Measurements from ENCODE around the gene CHCHD3.

The CHCHD3 gene

DNA sequence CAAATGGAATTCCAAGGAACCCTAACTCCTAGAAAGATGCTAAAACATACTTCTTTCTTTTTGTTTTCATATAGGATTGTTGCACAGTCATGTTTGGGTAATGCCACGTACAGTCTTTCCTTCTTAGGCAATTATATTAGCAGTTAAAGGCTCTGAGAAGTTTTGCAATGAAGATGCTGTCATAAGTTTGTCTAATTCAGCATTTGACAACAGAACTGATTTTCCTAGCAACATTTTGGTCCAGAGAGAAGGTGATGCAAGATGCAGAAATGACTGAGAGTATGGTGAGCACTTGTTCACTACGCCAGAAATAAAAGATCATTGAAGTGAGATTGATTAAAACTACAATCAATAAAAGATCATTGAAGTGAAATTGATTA lies 321.7 kb downstream of the CHCHD3 start:
- Histone ChIP-seq H3K4me3 (no peak overlapping the region), H3K27ac (no peak overlapping the region)
- DNase-seq (ENCODE audit: low spot score) = no peak
- no peak for TF ChIP-seq CTCF (IDR thresholded peaks at IDR 0.05)

GRCh38 chr7:132759482-132760243 lies 322.2 kb downstream of the CHCHD3 start:
- DNase-seq (ENCODE audit: low spot score) = no peak
- TF ChIP-seq CTCF (IDR thresholded peaks at IDR 0.05) = no peak
- Histone ChIP-seq H3K4me3 (no peak overlapping the region), H3K27ac (no peak overlapping the region)

- H3K27ac ChIP-seq = no peak overlapping the region
- DNase-seq (ENCODE audit: low spot score) = no peak
- no peak for TF ChIP-seq CTCF (IDR thresholded peaks at IDR 0.05)
- H3K4me3 ChIP-seq = no peak overlapping the region
These were observed 322.9 kb downstream of the CHCHD3 start for GRCh38 chr7:132758986-132759385.

DNA sequence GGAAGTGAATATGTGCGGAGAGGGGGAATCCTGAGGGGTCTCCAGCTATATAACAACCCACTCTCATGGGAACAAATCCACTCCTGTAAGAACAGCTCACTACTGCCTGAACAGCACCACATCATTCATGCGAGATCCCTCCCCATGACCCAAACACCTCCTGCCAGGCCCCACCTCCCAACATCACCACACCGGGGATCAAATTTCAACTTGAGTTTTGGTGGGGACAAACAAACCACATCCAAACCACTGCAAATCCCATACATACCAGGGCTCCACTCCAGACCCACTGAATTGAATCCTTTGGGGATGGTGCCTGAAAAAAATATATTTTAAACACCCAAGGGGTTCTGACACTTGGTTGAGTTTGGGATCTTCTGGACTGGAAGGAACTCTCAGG lies 324.1 kb downstream of the CHCHD3 start:
- TF ChIP-seq CTCF (IDR thresholded peaks at IDR 0.05) = no peak
- no peak overlapping the region for H3K27ac ChIP-seq
- DNase-seq (ENCODE audit: low spot score) = no peak
- no peak overlapping the region for H3K4me3 ChIP-seq

GRCh38 chr7:132756484-132756990 lies 325.4 kb downstream of the CHCHD3 start:
- H3K4me3 ChIP-seq = no peak overlapping the region
- no peak for DNase-seq (ENCODE audit: low spot score)
- no peak overlapping the region for H3K27ac ChIP-seq
- TF ChIP-seq CTCF (IDR thresholded peaks at IDR 0.05) = no peak

DNA sequence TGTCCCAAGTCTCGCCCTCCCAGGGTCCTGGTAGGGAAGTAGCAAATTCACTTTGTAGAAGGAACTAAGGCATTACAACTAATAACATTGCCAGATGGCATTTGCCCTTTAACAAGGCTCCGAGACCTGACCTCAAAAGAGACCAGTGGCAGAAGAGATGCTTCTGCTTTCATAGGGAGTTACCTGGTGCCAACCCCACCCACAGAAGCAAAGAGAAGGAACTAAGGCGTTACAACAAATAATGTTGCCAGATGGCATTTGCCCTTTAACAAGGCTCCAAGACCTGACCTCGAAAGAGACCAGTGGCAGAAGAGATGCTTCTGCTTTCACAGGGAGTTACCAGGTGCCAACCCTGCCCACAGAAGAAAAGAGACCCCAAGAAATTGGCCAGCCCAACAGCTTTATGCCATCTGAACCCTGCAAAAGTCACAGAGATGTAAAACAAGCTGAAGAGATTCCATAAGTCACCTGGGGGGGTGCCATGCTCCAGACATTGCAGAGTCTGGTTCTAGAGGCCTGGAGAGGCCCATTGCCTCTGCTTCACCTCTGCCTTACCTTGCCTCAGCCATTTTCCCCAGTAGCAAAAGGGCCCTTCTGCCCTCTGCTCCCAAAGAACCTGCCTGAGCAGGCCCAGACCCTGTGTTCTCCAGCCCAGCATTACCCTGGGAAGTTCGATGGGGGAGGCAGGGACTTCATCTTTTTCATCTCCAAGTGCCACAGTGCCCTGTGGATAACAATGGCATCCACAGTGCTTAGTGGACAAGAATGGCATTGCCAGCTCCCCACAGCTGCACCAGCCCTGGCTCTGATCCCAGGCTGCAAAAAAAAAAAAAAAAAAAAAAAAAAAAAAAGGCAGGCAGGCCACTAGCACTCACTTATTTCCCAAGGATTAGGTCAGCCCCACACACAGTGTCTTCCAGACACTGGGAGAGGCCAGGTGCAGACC lies 326.1 kb downstream of the CHCHD3 start:
- Histone ChIP-seq H3K4me3 (no peak overlapping the region), H3K27ac (no peak overlapping the region)
- no peak for TF ChIP-seq CTCF (IDR thresholded peaks at IDR 0.05)
- DNase-seq (ENCODE audit: low spot score) = no peak
